H1 (cell line): Measurements from ENCODE around the gene CCDC192. TPM values are rescaled to one million over a fixed set of nuclear protein-coding genes. Genes with fewer than 3 reads are reported as not detected.

Source experiments
- GABPA ChIP-seq: IDR thresholded peaks from 2 replicates; pipeline ENCODE4 v1.6.1; 2011; ENCODE audit warnings: mild to moderate bottlenecking, low read length, moderate library complexity, borderline replicate concordance; ENCODE audit not compliant: insufficient read depth
- polyA plus RNA-seq, 7 experiments: library from polyadenylated mRNA; depleted of rRNA in 3 of 7; stranded (reverse) in 5 of 7; unstranded in 2 of 7; fragments of >200 nt in 5 of 7; fragments of 200-250 nt in 2 of 7; gene quantifications; 1 replicate in 5 of 7; 2 replicates in 1 of 7; 4 replicates in 1 of 7; pipeline versions ENCODE4 v1.2.1 to v1.2.3, GENCODE V29; 2011 to 2013; ENCODE audit warnings: missing spikeins in 2 of 7, mixed read lengths in 2 of 7
- total RNA-seq: library from RNA; stranded (reverse); fragmentation: NEBNext Ultra II Directional; extraction: Animal tissue kit (Norgen Biotek cat#: 25700); gene quantifications from 2 replicates; pipeline ENCODE4 v1.2.1, GENCODE V29; 2021
- TF ChIP-seq, protein P1 (sequence below), 3 experiments: IDR thresholded peaks; 1 replicate in 2 of 3; 2 replicates in 1 of 3; pipeline versions ENCODE4 v1.5.1 to v1.6.1; 2011; ENCODE audit warnings: low read length in 3 of 3, mild to moderate bottlenecking in 3 of 3, inconsistent platforms in 2 of 3, low read depth in 1 of 3, moderate library complexity in 1 of 3; ENCODE audit not compliant: insufficient read depth in 1 of 3; ENCODE audit errors: control extremely low read depth in 1 of 3

CCDC192 gene
- total and polyA plus RNA-seq, 2 of the 8 experiments (the other 6 are each of a cell fraction or from before 2014, with no cell fraction given) = 0.61 TPM; not detected in 1

GRCh38 chr5:127754259-127754658 is 51.1 kb downstream of the CCDC192 start (continued):
- TF ChIP-seq, protein P1, sequence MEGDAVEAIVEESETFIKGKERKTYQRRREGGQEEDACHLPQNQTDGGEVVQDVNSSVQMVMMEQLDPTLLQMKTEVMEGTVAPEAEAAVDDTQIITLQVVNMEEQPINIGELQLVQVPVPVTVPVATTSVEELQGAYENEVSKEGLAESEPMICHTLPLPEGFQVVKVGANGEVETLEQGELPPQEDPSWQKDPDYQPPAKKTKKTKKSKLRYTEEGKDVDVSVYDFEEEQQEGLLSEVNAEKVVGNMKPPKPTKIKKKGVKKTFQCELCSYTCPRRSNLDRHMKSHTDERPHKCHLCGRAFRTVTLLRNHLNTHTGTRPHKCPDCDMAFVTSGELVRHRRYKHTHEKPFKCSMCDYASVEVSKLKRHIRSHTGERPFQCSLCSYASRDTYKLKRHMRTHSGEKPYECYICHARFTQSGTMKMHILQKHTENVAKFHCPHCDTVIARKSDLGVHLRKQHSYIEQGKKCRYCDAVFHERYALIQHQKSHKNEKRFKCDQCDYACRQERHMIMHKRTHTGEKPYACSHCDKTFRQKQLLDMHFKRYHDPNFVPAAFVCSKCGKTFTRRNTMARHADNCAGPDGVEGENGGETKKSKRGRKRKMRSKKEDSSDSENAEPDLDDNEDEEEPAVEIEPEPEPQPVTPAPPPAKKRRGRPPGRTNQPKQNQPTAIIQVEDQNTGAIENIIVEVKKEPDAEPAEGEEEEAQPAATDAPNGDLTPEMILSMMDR (IDR thresholded peaks at IDR 0.05; ENCODE audit: control extremely low read depth in 1 of 3, insufficient read depth in 1 of 3, low read depth in 1 of 3, low read length in 3 of 3) = no peak
- TF ChIP-seq GABPA = no peak
